Transverse colon (tissue), 4 donors: ENCODE measurements around the gene CYP1A2. TPM values are rescaled to one million over a fixed set of nuclear protein-coding genes. Genes with fewer than 3 reads are reported as not detected.
A peak's percentile ranks its signal among the peaks of the same experiment; 100 is the strongest.

Source experiments
- DNase-seq: peaks from one replicate; pipeline ENCODE4 v3.0.0-alpha.2; 2019
- H3K27ac ChIP-seq, 4 donors: fragments of 200-600 bp; sonication (generic); 2 replicates each; pipeline ENCODE4 v1.5.1; 2016 to 2018; ENCODE audit warnings: inconsistent platforms in 4 of 4
- H3K27me3 ChIP-seq: fragments of 200-600 bp; sonication (generic); 2 replicates; pipeline ENCODE4 v1.5.1; 2017; ENCODE audit warnings: inconsistent platforms
- H3K36me3 ChIP-seq, 4 donors: fragments of 200-600 bp; sonication (generic); 2 replicates each; pipeline ENCODE4 v1.5.1; 2017 to 2019; ENCODE audit warnings: inconsistent platforms in 4 of 4
- H3K4me1 ChIP-seq, 4 donors: fragments of 200-600 bp; sonication (generic); 2 replicates each; pipeline ENCODE4 v1.5.1; 2017 to 2020; ENCODE audit warnings: inconsistent platforms in 4 of 4
- H3K4me3 ChIP-seq, 4 donors: fragments of 200-600 bp; sonication (generic); 1 replicate in 1 of 4; 2 replicates in 3 of 4; pipeline versions ENCODE4 v1.5.1 to v1.6.1; 2017 to 2019; ENCODE audit warnings: inconsistent platforms in 4 of 4
- H3K9me3 ChIP-seq, 2 donors: fragments of 200-600 bp; sonication (generic); 2 replicates each; pipeline ENCODE4 v1.5.1; 2017 to 2019; ENCODE audit warnings: inconsistent platforms in 2 of 2
- CTCF ChIP-seq, 5 experiments: fragments of 200-600 bp in 3 of 5; fragments of 450-650 bp in 2 of 5; sonication (generic) in 3 of 5; IDR thresholded peaks; 1 replicate in 2 of 5; 2 replicates in 3 of 5; pipeline ENCODE4 v1.5.1; 2016 to 2017; ENCODE audit warnings: antibody characterized with exemption in 5 of 5, inconsistent platforms in 3 of 5, mild to moderate bottlenecking in 2 of 5, moderate library complexity in 1 of 5
- EP300 ChIP-seq: sonication (generic); formaldehyde crosslinking; IDR thresholded peaks from one replicate; pipeline ENCODE4 v1.6.1; 2017; ENCODE audit warnings: antibody characterized with exemption, low read depth
- POLR2A ChIP-seq: fragments of 450-650 bp; IDR thresholded peaks from one replicate; pipeline ENCODE4 v1.6.1; 2016; ENCODE audit warnings: antibody characterized with exemption, mild to moderate bottlenecking, moderate library complexity
- POLR2AphosphoS5 ChIP-seq, 3 donors: sonication (generic); formaldehyde crosslinking; IDR thresholded peaks; one replicate each; pipeline ENCODE4 v1.6.1; 2016; ENCODE audit warnings: antibody characterized with exemption in 3 of 3
- WGBS, 2 donors: methylation state at CpG; one replicate each; pipeline ENCODE4 v1.1.5; 2018; ENCODE audit warnings: low coverage in 1 of 2; 5-methylcytosine and 5-hydroxymethylcytosine counted together
- in situ Hi-C, 4 donors: fragments of 200-750 bp; cut with MboI; loops; one replicate each; pipeline versions ENCODE4 v1.15.0 to v1.15.1; 2017; ENCODE audit warnings: low sequenced_read_pairs in 3 of 4, low pct_ligation_motif_present in 1 of 4, low pct_unique_long_range_greater_than_20kb in 1 of 4
- intact Hi-C: fragments of 100-400 bp; cut with DNase I; formaldehyde crosslinking; loops from one replicate; pipeline ENCODE4 v1.15.1; 2023; ENCODE audit warnings: low total_unique reads
- total RNA-seq, 4 donors: library from RNA; depleted of rRNA; stranded (reverse); fragments of >200 nt; gene quantifications; one replicate each; pipeline ENCODE4 v1.1.0, GENCODE V29; 2016

The CYP1A2 gene
- total RNA-seq, 4 donors from 2014 or later: not detected

- Histone ChIP-seq H3K4me3 (no peak overlapping the region), H3K27me3 (peaks cover 5% of the 10 kb centered on the region), H3K9me3 (no peaks in the 10 kb centered on the region), H3K36me3 (no peaks in the 10 kb centered on the region), H3K4me1 (peaks cover 0 to 13% (median 4%) of the 10 kb centered on the region in 4 donors), H3K27ac (no peak overlapping the region)
- DNase-seq: no peak
- TF ChIP-seq POLR2AphosphoS5 (IDR thresholded peaks at IDR 0.05): no peak
- TF ChIP-seq CTCF (IDR thresholded peaks at IDR 0.05): no peak
- TF ChIP-seq EP300: no peak
- TF ChIP-seq POLR2A: no peak
- intact Hi-C loops: loop anchor here (2.0 kb wide), 1 partner anchor 131 kb away; no protein-coding TSS in a partner anchor
- in situ Hi-C loops: loop anchor here in 3 of 4 donors (5.0 to 25.0 kb wide), 4 partner anchors 125 to 380 kb away; no protein-coding TSS in a partner anchor
- 78 to 91% methylated on average over 8 to 14 of the region's 14 CpGs for WGBS, 2 donors
Measured at GRCh38 chr15:74767167-74768098, 18.8 kb downstream of the CYP1A2 start.

DNA sequence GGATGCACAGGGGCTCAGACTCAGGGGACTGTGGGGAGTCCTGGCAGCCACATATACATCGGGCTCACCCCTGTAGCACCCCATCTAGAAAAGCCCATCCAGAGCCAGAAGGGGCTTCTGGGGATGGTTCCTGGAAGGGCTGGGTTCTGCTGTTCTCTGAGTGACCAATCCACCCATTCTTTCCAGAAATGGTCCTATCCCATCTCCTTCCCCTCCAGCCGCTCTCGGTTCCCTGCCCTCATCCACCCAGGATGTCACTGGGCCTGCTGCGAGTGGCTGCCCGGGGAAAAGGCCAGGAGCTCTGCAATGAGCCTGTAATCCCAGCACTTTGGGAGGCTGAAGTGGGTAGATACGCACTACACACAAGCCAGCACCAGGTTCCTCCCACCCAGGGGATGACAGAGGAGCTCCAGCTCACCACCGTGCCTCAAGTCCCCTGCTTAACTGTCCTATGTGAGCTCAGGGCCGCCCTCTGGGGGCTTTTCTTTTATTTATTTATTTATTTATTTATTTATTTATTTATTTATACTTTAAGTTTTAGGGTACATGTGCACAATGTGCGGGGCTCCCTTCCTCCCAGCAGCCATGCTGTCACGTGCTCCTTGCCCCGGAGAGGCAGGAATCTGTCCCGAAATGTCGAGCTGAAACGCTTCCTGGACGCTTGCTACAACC is 19.6 kb downstream of the CYP1A2 start:
- Histone ChIP-seq H3K4me1 (peaks cover 4 to 18% (median 8%) of the 10 kb centered on the region in 4 donors), H3K27me3 (peaks cover 5% of the 10 kb centered on the region), H3K27ac (no peak overlapping the region), H3K4me3 (no peak overlapping the region), H3K36me3 (no peaks in the 10 kb centered on the region), H3K9me3 (no peaks in the 10 kb centered on the region)
- TF ChIP-seq POLR2AphosphoS5 (IDR thresholded peaks at IDR 0.05) (no peak), POLR2A (no peak), EP300 (no peak), CTCF (IDR thresholded peaks at IDR 0.05) (no peak)
- WGBS, 2 donors: 21 to 39% methylated on average over 7 to 15 of the region's 15 CpGs
- intact Hi-C loops (loop anchor here (2.0 kb wide), 1 partner anchor 131 kb away; no protein-coding TSS in a partner anchor), in situ Hi-C loops (loop anchor here in 3 of 4 donors (5.0 to 25.0 kb wide), 4 partner anchors 126 to 381 kb away; no protein-coding TSS in a partner anchor)
- DNase-seq: no peak

- H3K36me3 ChIP-seq: no peaks in the 10 kb centered on the region
- no peak overlapping the region for H3K4me3 ChIP-seq
- intact Hi-C loops: loop anchor here (2.0 kb wide), 1 partner anchor 132 kb away; no protein-coding TSS in a partner anchor
- TF ChIP-seq CTCF (IDR thresholded peaks at IDR 0.05) (peak; percentile 86 to 92 (median 88)), POLR2AphosphoS5 (IDR thresholded peaks at IDR 0.05) (no peak)
- H3K27ac ChIP-seq: no peak overlapping the region
- DNase-seq: peak; percentile 66
- H3K9me3 ChIP-seq: no peaks in the 10 kb centered on the region
- 0 to 5% methylated on average over 1 to 9 of the region's 9 CpGs for WGBS, 2 donors
- H3K4me1 ChIP-seq: peaks cover 9 to 24% (median 13%) of the 10 kb centered on the region in 4 donors
- H3K27me3 ChIP-seq: peaks cover 5% of the 10 kb centered on the region
- in situ Hi-C loops: loop anchor here in 3 of 4 donors (5.0 to 25.0 kb wide), 4 partner anchors 127 to 382 kb away; no protein-coding TSS in a partner anchor
Measured at GRCh38 chr15:74768771-74769342, 20.2 kb downstream of the CYP1A2 start.
